Measurements from ENCODE around the gene ANKRD55. TPM values are rescaled to one million over a fixed set of nuclear protein-coding genes. Genes with fewer than 3 reads are reported as not detected.
A peak's percentile ranks its signal among the peaks of the same experiment; 100 is the strongest.
"Not testable (repeated sequence)": the region's sequence is repeated elsewhere in the genome, so short reads cannot be mapped to it uniquely, and the experiment has no call there.

The ANKRD55 gene
- total RNA-seq, 1 experiment from 2014 or later, result not detected

DNA sequence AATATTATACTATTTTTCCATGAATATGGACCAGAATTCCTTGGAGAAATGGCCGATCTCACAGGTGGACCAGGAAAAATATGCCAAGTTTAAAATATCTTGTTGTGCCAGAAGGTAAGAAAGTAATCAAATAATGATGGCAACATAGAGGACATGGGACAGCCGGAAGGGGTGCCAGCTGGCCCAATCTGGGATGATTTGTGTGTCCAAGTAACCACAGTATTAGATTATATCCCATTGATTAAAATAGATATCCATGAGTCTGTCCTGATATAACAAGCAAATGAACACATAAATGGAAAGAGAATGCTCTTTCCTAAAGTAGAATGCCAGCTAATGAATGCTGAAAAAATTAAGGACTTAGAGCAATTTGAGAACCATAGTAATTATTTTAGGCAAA, 39.6 kb upstream of the ANKRD55 start:
- H3K36me3 ChIP-seq (ENCODE audit: insufficient read depth, low read length), result no peaks in the 10 kb centered on the region
- no peak overlapping the region for H3K4me3 ChIP-seq (ENCODE audit: low read length)
- no peak overlapping the region for H3K9ac ChIP-seq (ENCODE audit: low read length)
- no peaks in the 10 kb centered on the region for H3K79me2 ChIP-seq (ENCODE audit: low read length)
- no peaks in the 10 kb centered on the region for H3K9me2 ChIP-seq (replicated peaks; ENCODE audit: insufficient read depth, low read length)
- H3K4me2 ChIP-seq (ENCODE audit: low read depth, low read length, poor library complexity, severe bottlenecking), result no peak overlapping the region
- DNase-seq, result no peak
- H2AFZ ChIP-seq (ENCODE audit: low read length), result no peak overlapping the region
- H3K27me3 ChIP-seq (ENCODE audit: low read length), result no peaks in the 10 kb centered on the region
- no peaks in the 10 kb centered on the region for H3K9me3 ChIP-seq (ENCODE audit: low read length)
- H3K4me1 ChIP-seq (ENCODE audit: low read length), result peaks cover 10% of the 10 kb centered on the region
- no peak overlapping the region for H3K27ac ChIP-seq (ENCODE audit: low read length)
- H4K20me1 ChIP-seq (ENCODE audit: insufficient read depth, low read depth, low read length), result no peaks in the 10 kb centered on the region

DNA sequence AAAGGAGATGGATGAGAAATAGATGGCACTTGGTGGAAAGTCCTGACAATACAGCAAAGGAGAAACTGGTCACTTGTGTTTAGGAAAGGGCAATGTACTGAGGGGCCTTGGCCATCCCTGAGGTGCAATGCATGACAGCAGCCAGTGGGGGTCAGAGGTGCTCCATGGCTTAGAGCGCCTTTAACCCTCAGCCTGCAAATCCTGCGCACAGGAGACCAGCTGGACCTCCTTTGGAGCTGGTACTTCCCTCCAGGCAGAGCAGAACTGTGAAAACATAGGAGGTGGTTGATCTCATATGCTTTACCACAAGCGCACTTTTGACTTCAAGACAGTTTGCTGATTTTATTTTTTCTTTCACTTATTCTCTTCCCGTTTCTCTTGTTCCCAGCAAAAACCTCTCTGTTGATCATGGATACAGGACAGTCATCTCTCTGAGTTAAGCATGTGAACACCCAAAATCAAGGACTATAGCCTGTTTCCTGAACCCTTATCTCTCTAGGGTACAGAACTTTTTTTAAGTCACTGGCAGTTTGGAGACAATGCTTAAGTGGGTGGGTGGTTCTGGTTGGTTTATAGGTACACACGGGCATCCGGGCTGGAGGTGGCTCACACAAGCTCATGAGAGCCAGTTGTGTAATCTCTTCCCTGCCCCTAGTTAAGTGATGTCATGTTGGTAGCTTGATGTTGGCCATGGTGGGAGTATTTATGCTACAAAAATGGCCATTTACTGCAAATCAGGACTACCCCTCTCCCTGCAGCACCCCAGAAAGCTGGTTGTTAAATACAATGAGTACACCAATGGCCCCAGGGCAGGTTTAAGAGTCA, 37.6 kb upstream of the ANKRD55 start:
- Histone ChIP-seq H3K79me2 (ENCODE audit: low read length) (no peaks in the 10 kb centered on the region), H3K9ac (ENCODE audit: low read length) (no peak overlapping the region), H3K4me1 (ENCODE audit: low read length) (peaks cover 10% of the 10 kb centered on the region), H3K27ac (ENCODE audit: low read length) (no peak overlapping the region), H3K36me3 (ENCODE audit: insufficient read depth, low read length) (no peaks in the 10 kb centered on the region), H4K20me1 (ENCODE audit: insufficient read depth, low read depth, low read length) (no peaks in the 10 kb centered on the region), H3K27me3 (ENCODE audit: low read length) (no peaks in the 10 kb centered on the region), H3K4me3 (ENCODE audit: low read length) (no peak overlapping the region), H3K9me3 (ENCODE audit: low read length) (no peaks in the 10 kb centered on the region), H3K4me2 (ENCODE audit: low read depth, low read length, poor library complexity, severe bottlenecking) (peak overlapping the region; percentile 26), H3K9me2 (replicated peaks; ENCODE audit: insufficient read depth, low read length) (no peaks in the 10 kb centered on the region), H2AFZ (ENCODE audit: low read length) (no peak overlapping the region; the same call in 1 of the 2 replicates)
- peak; percentile 91 for DNase-seq

DNA sequence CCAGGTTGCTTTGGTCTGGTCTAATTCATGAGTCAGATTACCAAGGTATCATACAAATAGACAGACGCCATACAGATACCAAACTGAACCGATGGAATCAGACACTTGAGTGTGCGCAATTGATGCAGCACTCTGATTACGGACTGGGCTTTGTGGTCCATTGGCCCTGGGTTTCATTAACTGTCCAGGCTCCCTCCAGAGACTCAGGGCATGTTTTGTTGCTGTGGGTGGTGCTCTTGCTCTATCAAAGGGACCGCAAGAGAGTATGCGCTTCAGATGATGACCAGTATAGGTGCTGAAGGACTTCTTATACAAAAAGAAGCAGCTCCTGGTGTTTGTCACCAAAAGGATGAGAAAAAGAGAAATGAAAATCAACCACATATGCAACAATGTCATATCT, 36.9 kb upstream of the ANKRD55 start:
- no peaks in the 10 kb centered on the region for H3K79me2 ChIP-seq (ENCODE audit: low read length)
- H3K9ac ChIP-seq (ENCODE audit: low read length), result no peak overlapping the region
- no peaks in the 10 kb centered on the region for H3K36me3 ChIP-seq (ENCODE audit: insufficient read depth, low read length)
- peaks cover 10% of the 10 kb centered on the region for H3K4me1 ChIP-seq (ENCODE audit: low read length)
- no peak overlapping the region for H2AFZ ChIP-seq (ENCODE audit: low read length)
- H3K27ac ChIP-seq (ENCODE audit: low read length), result no peak overlapping the region
- peak; percentile 52 for DNase-seq
- no peaks in the 10 kb centered on the region for H3K9me3 ChIP-seq (ENCODE audit: low read length)
- H3K27me3 ChIP-seq (ENCODE audit: low read length), result no peaks in the 10 kb centered on the region
- no peaks in the 10 kb centered on the region for H4K20me1 ChIP-seq (ENCODE audit: insufficient read depth, low read depth, low read length)
- no peak overlapping the region for H3K4me2 ChIP-seq (ENCODE audit: low read depth, low read length, poor library complexity, severe bottlenecking)
- no peak overlapping the region for H3K4me3 ChIP-seq (ENCODE audit: low read length)
- no peaks in the 10 kb centered on the region for H3K9me2 ChIP-seq (replicated peaks; ENCODE audit: insufficient read depth, low read length)

DNA sequence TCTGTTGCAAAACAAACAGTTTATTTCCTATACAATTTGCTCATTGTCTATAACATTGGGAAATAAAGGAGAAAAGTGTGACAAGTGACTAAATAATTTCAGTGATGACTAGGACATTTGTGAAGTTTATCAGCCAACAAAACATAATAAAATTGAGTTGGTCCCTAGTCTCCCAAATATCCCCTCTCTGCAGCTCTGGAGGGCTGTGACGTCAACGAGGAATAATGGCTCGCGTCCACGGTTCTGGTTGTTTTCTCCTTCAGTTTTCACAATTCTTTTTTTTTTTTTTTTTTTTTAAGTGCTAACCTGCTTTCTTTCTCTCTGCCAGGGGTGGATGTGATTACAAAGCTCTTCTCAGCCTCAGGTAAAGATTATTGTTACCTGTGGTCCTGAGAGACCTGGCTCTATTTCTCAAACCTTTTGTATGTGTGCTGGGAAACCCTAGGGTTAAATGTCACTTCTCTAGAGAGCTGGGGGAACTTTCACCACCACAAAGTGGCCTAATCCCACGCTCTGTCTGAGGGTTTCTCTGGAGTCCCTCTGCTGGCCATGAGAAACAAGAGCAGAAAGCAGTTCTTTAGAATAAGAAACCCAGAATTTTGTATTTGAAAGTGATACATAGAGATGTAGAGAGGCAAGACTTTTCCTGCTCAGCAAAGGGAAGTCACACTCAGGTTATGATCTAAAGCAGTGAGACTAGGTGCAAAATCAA, 36.2 kb upstream of the ANKRD55 start:
- H3K4me3 ChIP-seq (ENCODE audit: low read length), result no peak overlapping the region
- peaks cover 10% of the 10 kb centered on the region for H3K4me1 ChIP-seq (ENCODE audit: low read length)
- H3K9ac ChIP-seq (ENCODE audit: low read length), result no peak overlapping the region
- peak; percentile 74 for DNase-seq
- H2AFZ ChIP-seq (ENCODE audit: low read length), result no peak overlapping the region
- no peaks in the 10 kb centered on the region for H3K27me3 ChIP-seq (ENCODE audit: low read length)
- H3K4me2 ChIP-seq (ENCODE audit: low read depth, low read length, poor library complexity, severe bottlenecking), result no peak overlapping the region
- H3K27ac ChIP-seq (ENCODE audit: low read length), result no peak overlapping the region
- no peaks in the 10 kb centered on the region for H3K36me3 ChIP-seq (ENCODE audit: insufficient read depth, low read length)
- no peaks in the 10 kb centered on the region for H3K79me2 ChIP-seq (ENCODE audit: low read length)
- no peaks in the 10 kb centered on the region for H4K20me1 ChIP-seq (ENCODE audit: insufficient read depth, low read depth, low read length)
- no peaks in the 10 kb centered on the region for H3K9me2 ChIP-seq (replicated peaks; ENCODE audit: insufficient read depth, low read length)
- H3K9me3 ChIP-seq (ENCODE audit: low read length), result no peaks in the 10 kb centered on the region

DNA sequence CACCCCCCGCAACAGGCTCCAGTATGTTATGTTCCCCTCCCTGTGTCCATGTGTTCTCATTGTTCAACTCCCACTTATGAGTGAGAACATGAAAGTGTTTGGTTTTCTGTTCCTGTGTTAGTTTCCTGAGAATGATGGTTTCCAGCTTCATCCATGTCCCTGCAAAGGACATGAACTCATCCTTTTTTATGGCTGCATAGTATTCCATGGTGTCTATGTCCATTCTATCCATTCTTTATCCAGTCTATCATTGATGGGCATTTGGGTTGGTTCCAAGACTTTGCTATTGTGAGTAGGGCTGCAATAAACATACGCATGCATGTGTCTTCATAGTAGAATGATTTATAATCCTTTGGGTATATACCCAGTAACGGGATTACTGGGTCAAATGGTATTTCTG, 35.6 kb upstream of the ANKRD55 start:
- H3K9me3 ChIP-seq (ENCODE audit: low read length); H3K9ac ChIP-seq (ENCODE audit: low read length); H3K27ac ChIP-seq (ENCODE audit: low read length): not testable (repeated sequence)

DNA sequence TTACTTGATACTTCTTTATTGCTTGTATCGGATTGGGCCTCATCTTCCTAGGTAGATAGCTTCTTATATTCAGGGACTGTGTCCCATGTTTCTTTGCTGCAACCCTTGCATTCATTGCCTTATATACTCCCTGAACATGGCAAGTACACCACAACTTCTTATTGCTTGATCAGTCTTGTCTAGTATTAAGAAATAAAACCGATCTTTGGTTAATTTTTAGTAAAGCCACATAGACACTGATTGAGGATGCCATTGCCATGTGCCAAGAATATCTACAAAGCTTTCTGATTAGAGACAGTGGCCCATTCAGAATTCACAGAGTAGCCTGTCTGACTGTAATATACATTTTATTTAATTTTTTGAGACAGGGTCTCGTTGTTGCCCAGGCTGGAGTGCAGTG, 34.7 kb upstream of the ANKRD55 start:
- no peak overlapping the region for H3K27ac ChIP-seq (ENCODE audit: low read length)
- H3K9me3 ChIP-seq (ENCODE audit: low read length), result no peaks in the 10 kb centered on the region
- H3K4me2 ChIP-seq (ENCODE audit: low read depth, low read length, poor library complexity, severe bottlenecking), result no peak overlapping the region
- H3K36me3 ChIP-seq (ENCODE audit: insufficient read depth, low read length), result no peaks in the 10 kb centered on the region
- H3K9me2 ChIP-seq (replicated peaks; ENCODE audit: insufficient read depth, low read length), result no peaks in the 10 kb centered on the region
- H4K20me1 ChIP-seq (ENCODE audit: insufficient read depth, low read depth, low read length), result no peaks in the 10 kb centered on the region
- H3K4me1 ChIP-seq (ENCODE audit: low read length), result peaks cover 10% of the 10 kb centered on the region
- no peaks in the 10 kb centered on the region for H3K79me2 ChIP-seq (ENCODE audit: low read length)
- no peak overlapping the region for H3K9ac ChIP-seq (ENCODE audit: low read length)
- DNase-seq, result no peak
- H3K4me3 ChIP-seq (ENCODE audit: low read length), result no peak overlapping the region
- H2AFZ ChIP-seq (ENCODE audit: low read length), result no peak overlapping the region
- no peaks in the 10 kb centered on the region for H3K27me3 ChIP-seq (ENCODE audit: low read length)

More for the DNA sequence above, 35.6 kb upstream of the ANKRD55 start:
- not testable (repeated sequence) for H4K20me1 ChIP-seq (ENCODE audit: insufficient read depth, low read depth, low read length); H2AFZ ChIP-seq (ENCODE audit: low read length); H3K36me3 ChIP-seq (ENCODE audit: insufficient read depth, low read length); H3K4me1 ChIP-seq (ENCODE audit: low read length); H3K9me2 ChIP-seq (replicated peaks; ENCODE audit: insufficient read depth, low read length); H3K4me3 ChIP-seq (ENCODE audit: low read length); H3K4me2 ChIP-seq (ENCODE audit: low read depth, low read length, poor library complexity, severe bottlenecking); H3K79me2 ChIP-seq (ENCODE audit: low read length); H3K27me3 ChIP-seq (ENCODE audit: low read length); DNase-seq

DNA sequence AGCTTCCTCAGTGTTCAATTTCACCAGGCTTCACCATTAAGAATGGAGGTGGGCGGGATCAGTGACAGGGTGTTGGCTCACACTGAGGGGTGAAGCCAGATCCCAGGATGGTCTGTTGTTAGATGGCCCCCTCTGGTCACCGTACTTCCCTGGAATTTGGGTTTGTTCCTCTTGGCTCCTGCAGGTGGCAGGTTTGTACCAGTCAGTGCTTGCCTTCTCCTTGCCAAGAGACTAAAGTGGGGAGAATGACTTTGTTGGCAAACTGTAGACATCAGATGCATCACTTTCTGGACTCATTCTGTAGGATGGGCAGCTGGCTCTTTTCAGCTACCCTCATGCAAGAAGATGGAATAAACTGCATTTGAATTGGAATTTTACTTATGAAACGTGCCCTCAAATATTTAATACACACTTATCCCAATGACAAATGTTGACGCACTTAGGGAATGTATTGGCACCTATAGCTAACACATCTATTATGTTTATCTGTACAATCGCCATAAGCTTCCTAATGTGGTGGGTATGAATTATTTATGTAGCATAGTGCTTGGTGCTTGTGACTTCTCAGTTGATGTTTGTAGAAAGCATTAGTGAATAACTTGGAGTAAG, 31.4 kb upstream of the ANKRD55 start:
- Histone ChIP-seq H3K79me2 (ENCODE audit: low read length) (no peaks in the 10 kb centered on the region), H3K36me3 (ENCODE audit: insufficient read depth, low read length) (no peaks in the 10 kb centered on the region), H3K4me1 (ENCODE audit: low read length) (no peaks in the 10 kb centered on the region), H2AFZ (ENCODE audit: low read length) (no peak overlapping the region), H3K27me3 (ENCODE audit: low read length) (no peaks in the 10 kb centered on the region), H3K9me2 (replicated peaks; ENCODE audit: insufficient read depth, low read length) (no peaks in the 10 kb centered on the region), H3K4me2 (ENCODE audit: low read depth, low read length, poor library complexity, severe bottlenecking) (no peak overlapping the region), H3K27ac (ENCODE audit: low read length) (no peak overlapping the region), H3K4me3 (ENCODE audit: low read length) (no peak overlapping the region), H4K20me1 (ENCODE audit: insufficient read depth, low read depth, low read length) (no peaks in the 10 kb centered on the region), H3K9me3 (ENCODE audit: low read length) (no peaks in the 10 kb centered on the region), H3K9ac (ENCODE audit: low read length) (no peak overlapping the region)
- peak; percentile 67 for DNase-seq

DNA sequence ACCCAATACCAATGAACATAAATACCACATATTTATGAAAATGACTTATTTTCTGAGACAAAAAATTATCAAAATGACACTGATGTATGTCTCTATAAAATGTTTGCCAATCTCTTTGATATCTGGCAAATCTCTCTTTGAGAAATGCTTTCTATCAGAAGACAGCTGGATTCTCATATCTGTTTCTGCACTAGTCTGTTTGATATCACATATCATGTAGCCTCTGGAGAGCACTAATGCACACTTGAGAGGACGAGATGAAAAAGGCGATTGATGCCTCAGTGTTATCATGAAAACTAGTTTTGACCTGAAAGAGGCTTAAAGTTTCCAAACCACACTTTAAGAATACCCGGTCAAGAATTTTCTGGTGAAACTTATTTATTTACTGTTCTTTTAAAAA, 29.1 kb upstream of the ANKRD55 start:
- no peaks in the 10 kb centered on the region for H3K9me3 ChIP-seq (ENCODE audit: low read length)
- no peak for DNase-seq
- H3K79me2 ChIP-seq (ENCODE audit: low read length), result no peaks in the 10 kb centered on the region
- no peak overlapping the region for H3K27ac ChIP-seq (ENCODE audit: low read length)
- H3K9ac ChIP-seq (ENCODE audit: low read length), result no peak overlapping the region
- no peaks in the 10 kb centered on the region for H3K27me3 ChIP-seq (ENCODE audit: low read length)
- H3K4me1 ChIP-seq (ENCODE audit: low read length), result no peaks in the 10 kb centered on the region
- H2AFZ ChIP-seq (ENCODE audit: low read length), result no peak overlapping the region
- H3K36me3 ChIP-seq (ENCODE audit: insufficient read depth, low read length), result no peaks in the 10 kb centered on the region
- no peak overlapping the region for H3K4me3 ChIP-seq (ENCODE audit: low read length)
- H4K20me1 ChIP-seq (ENCODE audit: insufficient read depth, low read depth, low read length), result no peaks in the 10 kb centered on the region
- no peak overlapping the region for H3K4me2 ChIP-seq (ENCODE audit: low read depth, low read length, poor library complexity, severe bottlenecking)
- H3K9me2 ChIP-seq (replicated peaks; ENCODE audit: insufficient read depth, low read length), result no peaks in the 10 kb centered on the region

All from Karpas-422 (cell line).